Panc1 (cell line): ENCODE measurements around the gene CAV1. TPM values are rescaled to one million over a fixed set of nuclear protein-coding genes. Genes with fewer than 3 reads are reported as not detected.

Experiments used
- ATAC-seq: fragments of 200-7000 bp; cut with Tn5 transposase; 2 replicates; pipeline ENCODE4 v1.9.1; 2020; ENCODE audit warnings: mild to moderate bottlenecking, moderate library complexity
- BruUV-seq: library from RNA; stranded (reverse); fragments of 400-500 nt; replicated peaks from 2 replicates; lab custom pipeline; 2021; lab: Mats Ljungman, UMichigan
- CTCF ChIA-PET: fragments of 300-600 bp; sonication (Branson Sonifier 250); formaldehyde crosslinking; loops from one replicate; lab custom pipeline; 2022; ENCODE audit warnings: antibody characterized with exemption; lab: Charles Lee
- POLR2A ChIA-PET: fragments of 300-600 bp; sonication (Branson Sonifier 250); formaldehyde crosslinking; loops from one replicate; lab custom pipeline; 2022; ENCODE audit warnings: antibody characterized with exemption; lab: Charles Lee
- DNase-seq: peaks from one replicate; pipeline ENCODE4 v3.0.0-alpha.2; 2010; ENCODE audit warnings: low read depth, low spot score
- H3K27ac ChIP-seq: 2 replicates; pipeline ENCODE4 v1.5.1; 2011; ENCODE audit warnings: mild to moderate bottlenecking, low read length, inconsistent platforms
- H3K27me3 ChIP-seq: fragments of 200-500 bp; sonication (Bioruptor generic); 2 replicates; pipeline ENCODE4 v1.6.0; 2014; ENCODE audit warnings: low read length, inconsistent platforms; ENCODE audit not compliant: control insufficient read depth, insufficient read depth
- H3K36me3 ChIP-seq: fragments of 200-500 bp; sonication (Bioruptor generic); 2 replicates; pipeline ENCODE4 v1.5.1; 2014; ENCODE audit warnings: inconsistent platforms, mild to moderate bottlenecking, low read length, moderate library complexity; ENCODE audit not compliant: control insufficient read depth, insufficient read depth
- H3K4me1 ChIP-seq: 2 replicates; pipeline ENCODE4 v1.5.1; 2011; ENCODE audit warnings: inconsistent platforms, mild to moderate bottlenecking, low read length, moderate library complexity; ENCODE audit not compliant: control insufficient read depth, insufficient read depth
- H3K4me3 ChIP-seq, 2 experiments: 2 replicates each; pipeline ENCODE4 v1.5.1; 2011 to 2012; ENCODE audit warnings: low read depth in 2 of 2, low read length in 2 of 2, mild to moderate bottlenecking in 2 of 2, inconsistent platforms in 1 of 2, moderate library complexity in 1 of 2
- H3K9me3 ChIP-seq: fragments of 200-500 bp; sonication (Bioruptor generic); 2 replicates; pipeline ENCODE4 v1.5.1; 2014; ENCODE audit warnings: low read depth, mild to moderate bottlenecking, inconsistent platforms, low read length, moderate library complexity; ENCODE audit not compliant: control insufficient read depth, insufficient read depth
- CTCF ChIP-seq: fragments of 450-650 bp; IDR thresholded peaks from 2 replicates; pipeline ENCODE4 v1.5.1; 2017; ENCODE audit warnings: mild to moderate bottlenecking
- POLR2AphosphoS5 ChIP-seq: IDR thresholded peaks from 2 replicates; pipeline ENCODE4 v1.6.1; 2012; ENCODE audit warnings: mild to moderate bottlenecking, low read depth, low read length, moderate library complexity
- SIN3A ChIP-seq: IDR thresholded peaks from 2 replicates; pipeline ENCODE4 v1.6.1; 2012; ENCODE audit warnings: low read depth, mild to moderate bottlenecking, low read length, moderate library complexity, borderline replicate concordance; ENCODE audit not compliant: insufficient read depth
- TCF7L2 ChIP-seq: IDR thresholded peaks from 2 replicates; pipeline ENCODE4 v1.6.1; 2011; ENCODE audit warnings: mild to moderate bottlenecking, low read depth, low read length, inconsistent platforms
- in situ Hi-C: cut with HindIII; loops from 2 replicates; pipeline ENCODE4 v1.10.0; 2016; ENCODE audit warnings: low sequenced_read_pairs, low pct_unique_long_range_greater_than_20kb
- intact Hi-C: fragments of 100-400 bp; cut with micrococcal nuclease; formaldehyde crosslinking; loops from one replicate; pipeline ENCODE4 v1.10.0; 2022; ENCODE audit not compliant: unreplicated experiment
- total RNA-seq: library from RNA; stranded (reverse); gene quantifications from one replicate; pipeline ENCODE4 v1.2.1, GENCODE V29; 2021; ENCODE audit not compliant: unreplicated experiment
- TF ChIP-seq, protein P1 (sequence below), 2 experiments: IDR thresholded peaks; 2 replicates each; pipeline ENCODE4 v1.6.1; 2011 to 2012; ENCODE audit warnings: low read depth in 2 of 2, control low read depth in 1 of 2, low read length in 1 of 2, mild to moderate bottlenecking in 1 of 2, moderate library complexity in 1 of 2; ENCODE audit not compliant: insufficient read depth in 1 of 2

CAV1 gene
- total RNA-seq, 1 experiment from 2014 or later: 496 TPM

- Histone ChIP-seq H3K4me1 (peaks cover 68% of the 10 kb centered on the region), H3K27ac (no peak overlapping the region), H3K4me3 (no peak overlapping the region), H3K9me3 (no peaks in the 10 kb centered on the region), H3K36me3 (peaks cover 33% of the 10 kb centered on the region), H3K27me3 (no peaks in the 10 kb centered on the region)
- TF ChIP-seq TCF7L2: no peak
- no peak for TF ChIP-seq POLR2AphosphoS5
- TF ChIP-seq, protein P1, sequence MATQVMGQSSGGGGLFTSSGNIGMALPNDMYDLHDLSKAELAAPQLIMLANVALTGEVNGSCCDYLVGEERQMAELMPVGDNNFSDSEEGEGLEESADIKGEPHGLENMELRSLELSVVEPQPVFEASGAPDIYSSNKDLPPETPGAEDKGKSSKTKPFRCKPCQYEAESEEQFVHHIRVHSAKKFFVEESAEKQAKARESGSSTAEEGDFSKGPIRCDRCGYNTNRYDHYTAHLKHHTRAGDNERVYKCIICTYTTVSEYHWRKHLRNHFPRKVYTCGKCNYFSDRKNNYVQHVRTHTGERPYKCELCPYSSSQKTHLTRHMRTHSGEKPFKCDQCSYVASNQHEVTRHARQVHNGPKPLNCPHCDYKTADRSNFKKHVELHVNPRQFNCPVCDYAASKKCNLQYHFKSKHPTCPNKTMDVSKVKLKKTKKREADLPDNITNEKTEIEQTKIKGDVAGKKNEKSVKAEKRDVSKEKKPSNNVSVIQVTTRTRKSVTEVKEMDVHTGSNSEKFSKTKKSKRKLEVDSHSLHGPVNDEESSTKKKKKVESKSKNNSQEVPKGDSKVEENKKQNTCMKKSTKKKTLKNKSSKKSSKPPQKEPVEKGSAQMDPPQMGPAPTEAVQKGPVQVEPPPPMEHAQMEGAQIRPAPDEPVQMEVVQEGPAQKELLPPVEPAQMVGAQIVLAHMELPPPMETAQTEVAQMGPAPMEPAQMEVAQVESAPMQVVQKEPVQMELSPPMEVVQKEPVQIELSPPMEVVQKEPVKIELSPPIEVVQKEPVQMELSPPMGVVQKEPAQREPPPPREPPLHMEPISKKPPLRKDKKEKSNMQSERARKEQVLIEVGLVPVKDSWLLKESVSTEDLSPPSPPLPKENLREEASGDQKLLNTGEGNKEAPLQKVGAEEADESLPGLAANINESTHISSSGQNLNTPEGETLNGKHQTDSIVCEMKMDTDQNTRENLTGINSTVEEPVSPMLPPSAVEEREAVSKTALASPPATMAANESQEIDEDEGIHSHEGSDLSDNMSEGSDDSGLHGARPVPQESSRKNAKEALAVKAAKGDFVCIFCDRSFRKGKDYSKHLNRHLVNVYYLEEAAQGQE (IDR thresholded peaks at IDR 0.05; ENCODE audit: insufficient read depth in 1 of 2, low read depth in 2 of 2, low read length in 1 of 2): no peak
- intact Hi-C loops (no loop called here), in situ Hi-C loops (no loop called here)
- no TSS peak for BruUV-seq
- ChIA-PET POLR2A (interaction anchor here (1.0 kb wide), 1 partner anchor 21 kb away, joined by 3 read pairs; no protein-coding TSS in a partner anchor), CTCF (interaction anchor here (0.6 kb wide), 1 partner anchor 181 kb away, joined by 4 read pairs; no protein-coding TSS in a partner anchor)
- ATAC-seq (no peak), DNase-seq (no peak)
Measured at GRCh38 chr7:116547347-116547746, 22.5 kb downstream of the CAV1 start.

DNA sequence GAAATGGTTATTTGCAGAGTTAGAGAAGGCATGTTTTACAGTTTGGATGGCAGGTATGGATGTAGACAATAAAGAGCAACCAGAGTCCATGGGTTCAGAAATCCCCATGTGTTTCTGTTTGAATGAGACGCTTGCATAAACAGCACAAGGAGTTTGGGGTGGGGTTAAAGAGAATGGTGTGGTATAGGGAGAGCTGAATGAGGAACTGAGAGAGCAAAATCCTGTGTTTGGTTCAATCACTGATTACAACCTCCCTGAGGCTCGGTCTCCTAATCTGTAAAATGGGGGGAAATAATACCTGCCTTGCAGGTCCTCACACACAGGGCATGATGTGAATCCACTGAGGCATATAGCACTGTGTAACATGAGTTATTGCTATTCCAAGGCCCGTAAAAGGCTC lies 23.7 kb downstream of the CAV1 start:
- Histone ChIP-seq H3K27ac (peak overlapping the region; percentile 26; the same call in 1 of the 2 replicates), H3K4me1 (peaks cover 66% of the 10 kb centered on the region), H3K36me3 (peaks cover 40% of the 10 kb centered on the region), H3K9me3 (no peaks in the 10 kb centered on the region), H3K27me3 (no peaks in the 10 kb centered on the region), H3K4me3 (no peak overlapping the region)
- intact Hi-C loops: no loop called here
- CTCF ChIA-PET: no interaction called here
- POLR2A ChIA-PET: no interaction called here
- peak; percentile 7; the same call in 1 of the 2 replicates for TF ChIP-seq POLR2AphosphoS5
- TF ChIP-seq, protein P1 (IDR thresholded peaks at IDR 0.05; ENCODE audit: insufficient read depth in 1 of 2, low read depth in 2 of 2, low read length in 1 of 2): no peak
- in situ Hi-C loops: no loop called here
- no TSS peak for BruUV-seq
- DNase-seq (no peak), ATAC-seq (peak; percentile 45; the same call in 1 of the 2 replicates)

GRCh38 chr7:116549370-116549769 lies 24.5 kb downstream of the CAV1 start:
- DNase-seq (no peak), ATAC-seq (no peak)
- intact Hi-C loops (no loop called here), in situ Hi-C loops (no loop called here)
- no TSS peak for BruUV-seq
- ChIA-PET POLR2A (no interaction called here), CTCF (no interaction called here)
- Histone ChIP-seq H3K4me3 (no peak overlapping the region), H3K9me3 (no peaks in the 10 kb centered on the region), H3K4me1 (peaks cover 66% of the 10 kb centered on the region), H3K27me3 (no peaks in the 10 kb centered on the region), H3K27ac (no peak overlapping the region), H3K36me3 (peaks cover 41% of the 10 kb centered on the region)
- TF ChIP-seq TCF7L2 (no peak), CTCF (no peak), POLR2AphosphoS5 (no peak), SIN3A (no peak)
- TF ChIP-seq, protein P1 (IDR thresholded peaks at IDR 0.05; ENCODE audit: insufficient read depth in 1 of 2, low read depth in 2 of 2, low read length in 1 of 2): no peak
